NCI-H2029 treated with DMSO at 0.1 percent for 48 hours (cell line): ENCODE measurements around the gene OR2V1.
"Not testable (repeated sequence)": the region's sequence is repeated elsewhere in the genome, so short reads cannot be mapped to it uniquely, and the experiment has no call there.

Experiments used
- DNase-seq: peaks from one replicate; lab custom pipeline; 2025; lab: John Stamatoyannopoulos, UW

The OR2V1 gene

GRCh38 chr5:181127907-181128626 lies 2.9 kb downstream of the OR2V1 start:
- DNase-seq: no peak

- no peak for DNase-seq
Measured at GRCh38 chr5:181127456-181127855, 3.5 kb downstream of the OR2V1 start.

DNA sequence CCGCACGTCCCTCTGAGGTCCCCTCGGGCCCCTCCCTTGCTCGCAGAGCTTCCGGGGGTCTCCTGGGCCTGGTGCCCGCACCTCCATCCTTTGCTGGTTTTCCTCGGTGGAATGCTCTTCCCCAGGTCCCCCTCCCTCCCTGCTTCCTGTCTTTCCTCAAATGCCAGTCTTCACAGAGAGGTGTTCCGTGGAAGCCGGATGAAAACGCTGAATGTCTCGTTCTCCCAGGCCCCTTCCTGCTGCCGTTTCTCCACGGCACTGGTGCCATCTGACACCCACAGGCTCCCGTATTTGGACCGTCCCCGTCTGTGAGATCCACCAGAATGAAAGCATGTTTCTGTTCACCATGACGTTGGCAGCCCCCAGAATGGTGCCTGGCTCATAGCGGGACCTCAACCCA lies 4.1 kb downstream of the OR2V1 start:
- no peak for DNase-seq

DNA sequence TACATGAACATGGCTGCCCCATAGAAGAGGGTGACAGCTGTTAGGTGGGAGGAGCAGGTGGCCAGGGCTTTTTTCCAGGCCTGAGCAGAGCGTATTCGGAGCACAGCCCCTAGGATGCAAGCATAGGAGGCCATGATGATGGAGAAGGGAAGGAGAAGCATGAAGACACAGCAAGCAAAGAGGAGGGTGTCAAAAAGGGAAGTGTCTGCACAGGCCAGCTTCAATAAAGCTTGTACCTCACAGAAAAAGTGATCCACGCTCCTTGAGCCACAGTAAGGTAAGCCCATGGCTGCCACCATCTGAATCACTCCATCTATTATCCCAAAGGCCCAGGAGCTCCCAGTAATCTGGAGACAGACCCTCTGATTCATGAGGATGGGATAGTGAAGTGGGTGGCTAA lies 6.4 kb downstream of the OR2V1 start:
- DNase-seq: no peak

GRCh38 chr5:181121675-181122561 lies 9.1 kb downstream of the OR2V1 start:
- no peak for DNase-seq

DNA sequence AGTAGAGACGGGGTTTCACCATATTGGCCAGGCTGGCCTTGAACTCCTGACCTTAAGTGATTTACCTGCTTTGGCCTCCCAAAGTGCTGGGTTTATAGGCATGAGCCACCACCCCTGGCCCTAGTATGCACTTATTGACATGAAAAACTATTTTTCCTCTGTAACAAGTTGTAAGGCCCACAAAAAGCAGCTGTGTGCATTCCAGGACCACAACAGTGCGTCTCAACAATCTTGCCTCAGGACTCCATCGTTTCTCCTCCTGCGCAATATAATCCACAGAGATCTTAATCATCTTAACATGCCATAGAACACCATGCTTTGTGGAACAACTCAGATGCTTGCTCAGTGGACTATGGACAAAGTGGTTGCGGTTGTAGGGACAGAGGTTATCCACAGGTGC lies 10.2 kb downstream of the OR2V1 start:
- no peak for DNase-seq

DNA sequence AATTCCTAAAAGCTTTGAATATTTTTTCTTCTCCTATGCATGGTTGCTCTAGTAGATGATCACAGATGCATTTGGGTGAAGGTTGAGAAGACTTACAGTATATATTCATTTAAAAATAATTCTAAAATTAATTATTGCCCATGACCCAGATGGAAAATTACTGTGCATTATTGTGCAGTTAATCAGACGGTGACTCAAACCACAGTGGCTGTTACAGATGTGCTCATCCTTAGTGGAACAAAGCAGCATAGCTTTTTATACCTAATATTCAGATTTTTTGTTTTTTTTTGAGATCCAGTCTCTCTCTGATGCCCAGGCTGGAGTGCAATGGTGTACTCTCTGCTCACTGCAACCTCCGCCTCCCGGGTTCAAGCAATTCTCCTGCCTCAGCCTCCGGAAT lies 10.7 kb downstream of the OR2V1 start:
- DNase-seq: no peak

DNA sequence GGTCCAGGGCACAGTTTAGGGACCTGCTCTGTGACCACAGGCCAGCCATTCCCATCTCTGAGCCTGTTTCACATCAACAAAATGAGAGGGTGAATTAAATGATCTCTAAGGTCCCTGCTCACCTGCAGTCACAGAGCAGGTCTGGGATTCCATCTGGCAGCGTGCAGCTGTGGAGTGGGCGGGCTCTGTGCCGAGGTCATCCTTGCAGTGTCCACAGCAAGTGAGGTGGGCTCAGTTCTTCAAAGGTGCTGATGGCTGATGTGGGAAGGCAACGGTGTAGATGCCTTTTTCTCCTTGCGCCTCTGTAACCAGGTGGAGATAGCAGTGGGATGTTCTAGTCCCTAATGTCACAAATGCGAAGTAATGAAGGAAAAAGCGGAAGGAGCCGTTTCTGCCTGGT lies 11.9 kb downstream of the OR2V1 start:
- DNase-seq: no peak

GRCh38 chr5:181118369-181118768 lies 12.6 kb downstream of the OR2V1 start:
- DNase-seq: no peak

- DNase-seq: no peak
Measured at GRCh38 chr5:181114844-181115778, 15.9 kb downstream of the OR2V1 start.

GRCh38 chr5:181114284-181114843 lies 16.6 kb downstream of the OR2V1 start:
- DNase-seq: no peak

DNA sequence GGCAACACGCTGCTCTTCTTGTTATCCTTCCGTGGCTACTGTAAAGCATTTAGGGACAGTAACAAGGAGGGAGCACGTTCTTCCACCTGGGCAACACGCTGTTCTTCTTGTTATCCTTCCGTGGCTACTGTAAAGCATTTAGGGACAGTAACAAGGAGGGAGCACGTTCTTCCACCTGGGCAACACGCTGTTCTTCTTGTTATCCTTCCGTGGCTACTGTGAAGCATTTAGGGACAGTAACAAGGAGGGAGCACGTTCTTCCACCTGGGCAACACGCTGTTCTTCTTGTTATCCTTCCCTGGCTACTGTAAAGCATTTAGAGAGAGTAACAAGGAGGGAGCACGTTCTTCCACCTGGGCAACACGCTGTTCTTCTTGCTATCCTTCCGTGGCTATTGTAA lies 17.4 kb downstream of the OR2V1 start:
- not testable (repeated sequence) for DNase-seq

- DNase-seq: no peak
Measured at GRCh38 chr5:181112476-181112875, 18.5 kb downstream of the OR2V1 start.

DNA sequence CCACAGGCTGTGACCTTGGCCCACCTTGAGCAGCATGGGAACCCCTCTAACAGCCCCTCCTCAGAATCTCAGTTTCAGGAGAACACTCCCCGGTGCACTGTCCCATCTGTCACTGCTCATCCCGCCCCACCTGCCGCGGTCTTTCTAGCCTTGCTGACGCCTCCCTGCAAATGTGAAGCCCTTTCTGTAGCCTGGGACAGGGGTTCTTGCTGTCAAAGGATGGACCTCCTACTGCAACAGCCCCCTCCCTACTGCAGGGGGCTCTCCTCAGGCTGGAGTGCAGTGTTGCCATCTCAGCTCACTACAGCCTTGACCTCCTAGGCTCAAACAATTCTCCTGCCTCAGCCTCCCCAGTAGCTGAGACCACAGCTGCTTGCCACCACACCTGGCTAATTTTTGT lies 20.0 kb downstream of the OR2V1 start:
- no peak for DNase-seq

GRCh38 chr5:181109489-181110013 lies 21.4 kb downstream of the OR2V1 start:
- no peak for DNase-seq

- DNase-seq: no peak
Measured at GRCh38 chr5:181108578-181109165, 22.3 kb downstream of the OR2V1 start.

GRCh38 chr5:181107699-181108098 lies 23.3 kb downstream of the OR2V1 start:
- no peak for DNase-seq

GRCh38 chr5:181105391-181106025 lies 25.5 kb downstream of the OR2V1 start:
- DNase-seq: no peak

GRCh38 chr5:181104606-181105390 lies 26.2 kb downstream of the OR2V1 start:
- not testable (repeated sequence) for DNase-seq

DNA sequence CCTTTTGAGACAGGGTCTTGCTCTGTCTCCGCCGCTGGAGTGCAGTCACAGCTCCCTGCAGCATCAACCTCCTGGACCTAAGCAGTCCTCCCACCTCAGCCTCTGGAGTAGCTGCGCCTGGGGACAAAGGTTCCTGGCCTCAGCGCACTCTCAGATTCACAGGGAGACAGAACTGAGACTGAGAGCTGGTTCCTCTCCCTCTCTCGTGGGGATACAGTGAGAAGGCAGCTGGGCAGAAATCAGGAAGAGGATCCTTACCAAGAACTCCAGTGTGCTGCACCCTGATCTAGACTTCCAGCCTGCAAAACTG lies 26.8 kb downstream of the OR2V1 start:
- DNase-seq: not testable (repeated sequence)
